NCI-H1105 (cell line): ENCODE data around the gene RAPGEFL1.
"Not testable (repeated sequence)": the region's sequence is repeated elsewhere in the genome, so short reads cannot be mapped to it uniquely, and the experiment has no call there.

ENCODE experiments used
- DNase-seq: peaks from one replicate; lab custom pipeline; 2025; lab: John Stamatoyannopoulos, UW

RAPGEFL1 gene, protein sequence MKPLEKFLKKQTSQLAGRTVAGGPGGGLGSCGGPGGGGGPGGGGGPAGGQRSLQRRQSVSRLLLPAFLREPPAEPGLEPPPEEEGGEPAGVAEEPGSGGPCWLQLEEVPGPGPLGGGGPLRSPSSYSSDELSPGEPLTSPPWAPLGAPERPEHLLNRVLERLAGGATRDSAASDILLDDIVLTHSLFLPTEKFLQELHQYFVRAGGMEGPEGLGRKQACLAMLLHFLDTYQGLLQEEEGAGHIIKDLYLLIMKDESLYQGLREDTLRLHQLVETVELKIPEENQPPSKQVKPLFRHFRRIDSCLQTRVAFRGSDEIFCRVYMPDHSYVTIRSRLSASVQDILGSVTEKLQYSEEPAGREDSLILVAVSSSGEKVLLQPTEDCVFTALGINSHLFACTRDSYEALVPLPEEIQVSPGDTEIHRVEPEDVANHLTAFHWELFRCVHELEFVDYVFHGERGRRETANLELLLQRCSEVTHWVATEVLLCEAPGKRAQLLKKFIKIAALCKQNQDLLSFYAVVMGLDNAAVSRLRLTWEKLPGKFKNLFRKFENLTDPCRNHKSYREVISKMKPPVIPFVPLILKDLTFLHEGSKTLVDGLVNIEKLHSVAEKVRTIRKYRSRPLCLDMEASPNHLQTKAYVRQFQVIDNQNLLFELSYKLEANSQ

DNA sequence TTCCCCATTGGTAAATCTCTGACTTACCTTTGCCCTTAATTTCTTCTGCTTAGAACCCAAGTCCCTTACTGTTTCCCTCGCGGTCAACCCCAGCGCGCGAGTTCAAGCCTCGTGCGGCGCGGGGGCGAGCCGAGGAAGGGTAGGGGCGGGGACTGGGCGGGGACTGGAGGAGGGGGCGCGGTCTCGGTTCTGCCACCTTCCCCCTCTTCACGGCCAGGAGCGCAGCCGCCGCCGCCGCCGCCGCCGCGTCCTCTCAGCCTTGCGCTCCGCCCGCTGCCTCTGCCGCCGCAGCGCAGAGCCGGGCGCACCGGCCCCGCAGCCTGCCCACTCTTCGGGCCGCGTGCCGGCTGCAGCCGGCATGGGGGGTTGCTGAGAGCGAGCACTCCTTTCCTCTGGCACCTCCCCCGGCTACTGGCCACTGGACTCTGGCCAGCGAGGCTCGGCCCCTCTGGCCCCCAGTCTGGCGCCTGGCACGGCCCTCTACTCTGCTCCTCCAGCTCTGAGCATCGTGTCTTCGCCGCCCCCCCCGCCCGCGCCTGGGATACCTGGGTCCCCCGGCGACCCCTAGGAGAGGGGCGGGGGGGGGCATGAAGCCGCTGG lies at the start of gene RAPGEFL1:
Gene RAPGEFL1, plus strand, starts transcription at position 196 of the 600 bp plus-strand sequence. Its CDS starts 392 bp downstream, at position 588.
- DNase-seq: peak; percentile 77

GRCh38 chr17:40129498-40129897 lies 47.8 kb upstream of the RAPGEFL1 start:
- DNase-seq: no peak

GRCh38 chr17:40130352-40131042 lies 46.8 kb upstream of the RAPGEFL1 start:
- DNase-seq: no peak

GRCh38 chr17:40134184-40134583 lies 43.1 kb upstream of the RAPGEFL1 start:
- no peak for DNase-seq

GRCh38 chr17:40135817-40136216 lies 41.5 kb upstream of the RAPGEFL1 start:
- no peak for DNase-seq

DNA sequence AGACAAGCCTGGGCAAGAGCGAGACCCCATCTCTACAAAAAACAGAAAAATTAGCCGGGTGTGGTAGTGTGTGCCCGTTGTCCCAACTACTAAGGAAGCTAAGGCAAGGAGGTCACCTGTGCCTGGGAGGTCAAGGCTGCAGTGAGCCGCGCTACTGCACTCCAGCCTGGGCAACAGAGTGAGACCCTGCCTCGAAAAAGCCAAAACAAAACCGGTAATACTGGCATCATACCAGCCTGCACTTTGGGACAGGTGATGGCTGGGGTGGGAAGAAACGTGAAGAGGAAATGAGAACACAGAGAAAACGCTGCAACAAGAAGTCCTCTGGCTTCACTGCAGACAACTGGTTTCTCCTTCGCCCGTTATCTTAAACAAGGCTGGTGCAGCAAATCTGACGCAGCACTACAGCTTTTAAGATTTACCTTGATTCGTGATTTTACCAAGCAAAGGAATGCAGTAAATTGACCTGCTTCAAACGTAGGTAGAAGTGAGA lies 37.7 kb upstream of the RAPGEFL1 start:
- no peak for DNase-seq

DNA sequence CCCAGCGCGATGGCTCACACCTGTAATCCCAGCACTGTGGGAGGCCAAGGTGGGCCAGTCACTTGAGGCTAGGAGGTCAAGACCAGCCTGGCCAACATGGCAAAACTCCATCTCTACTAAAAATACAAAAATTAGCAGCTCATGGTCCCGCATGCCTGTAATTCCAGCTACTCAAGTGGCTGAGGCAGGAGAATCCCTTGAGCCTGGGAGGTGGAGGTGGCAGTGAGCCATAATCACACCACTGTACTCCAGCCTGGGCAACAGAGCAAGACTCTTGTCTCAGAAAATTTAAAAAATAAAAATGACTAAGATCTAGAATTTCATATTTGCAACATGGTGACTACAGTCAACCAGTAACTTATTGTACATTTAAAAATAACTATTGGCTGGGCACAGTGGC lies 34.1 kb upstream of the RAPGEFL1 start:
- not testable (repeated sequence) for DNase-seq

- DNase-seq: no peak
Observed at GRCh38 chr17:40145476-40145875, 31.8 kb upstream of the RAPGEFL1 start.

- DNase-seq: no peak
Observed at GRCh38 chr17:40148527-40148926, 28.7 kb upstream of the RAPGEFL1 start.

DNA sequence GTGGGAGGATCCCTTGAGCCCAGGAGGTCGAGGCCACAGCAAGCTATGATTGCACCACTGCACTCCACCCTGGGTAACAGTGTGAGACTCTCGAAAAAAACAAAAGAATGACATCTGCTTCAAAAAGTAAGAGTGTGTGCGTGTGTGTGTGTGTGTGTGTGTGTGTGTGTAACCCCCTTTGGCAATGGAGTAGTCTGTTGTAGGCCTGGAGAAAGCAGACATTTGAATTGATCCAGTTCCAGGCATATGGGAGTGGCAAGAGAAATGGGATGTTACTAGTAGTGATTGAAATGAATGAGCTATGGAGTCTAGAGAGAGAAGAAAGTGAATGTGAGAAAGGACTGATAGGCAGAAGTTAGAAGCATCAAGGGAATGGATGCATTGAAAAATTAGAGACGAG lies 27.0 kb upstream of the RAPGEFL1 start:
- no peak for DNase-seq

GRCh38 chr17:40151414-40151963 lies 25.8 kb upstream of the RAPGEFL1 start:
- DNase-seq: no peak

- DNase-seq: no peak
Observed at GRCh38 chr17:40153603-40154236, 23.6 kb upstream of the RAPGEFL1 start.

DNA sequence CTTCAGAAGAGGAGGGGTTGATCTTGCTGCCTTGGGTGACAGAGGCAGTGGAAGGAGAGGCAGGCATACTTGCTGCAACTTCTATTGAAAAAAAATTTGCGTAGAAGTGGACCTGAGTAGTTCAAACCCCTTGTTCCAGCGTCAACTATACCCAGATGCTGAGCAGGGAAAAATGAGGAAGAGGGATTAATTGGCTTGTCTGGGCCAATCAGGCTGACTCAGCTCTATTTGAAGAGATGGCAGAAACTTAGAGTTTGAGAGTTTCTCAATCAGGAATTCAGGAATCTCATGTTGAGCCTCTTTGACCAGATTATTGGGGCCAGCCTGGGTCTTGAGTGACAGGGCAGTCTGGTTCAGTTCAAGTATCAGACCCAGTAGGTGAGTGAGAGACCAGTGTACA lies 19.3 kb upstream of the RAPGEFL1 start:
- DNase-seq: no peak

GRCh38 chr17:40158438-40159013 lies 18.7 kb upstream of the RAPGEFL1 start:
- no peak for DNase-seq

DNA sequence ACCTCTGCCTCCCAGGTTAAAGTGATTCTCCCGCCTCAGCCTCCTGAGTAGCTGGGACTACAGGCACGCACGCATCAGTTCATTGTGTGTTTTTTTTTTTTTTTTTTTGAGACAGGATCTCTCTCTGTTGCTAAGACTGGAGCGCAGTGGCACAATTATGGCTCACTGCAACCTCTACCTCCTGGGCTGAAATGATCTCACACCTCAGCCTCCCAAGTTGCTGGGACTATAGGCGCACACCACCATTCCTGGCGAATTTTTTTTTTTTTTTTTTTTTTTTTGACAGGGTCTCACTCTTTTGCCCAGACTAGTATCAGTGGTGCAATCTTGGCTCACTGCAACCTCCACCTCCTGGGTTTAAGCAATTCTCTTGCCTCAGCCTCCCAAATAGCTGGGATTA lies 17.8 kb upstream of the RAPGEFL1 start:
- no peak for DNase-seq

GRCh38 chr17:40167685-40168261 lies 9.5 kb upstream of the RAPGEFL1 start:
- DNase-seq: no peak

- DNase-seq: peak; percentile 35
Observed at GRCh38 chr17:40168262-40168832, 8.9 kb upstream of the RAPGEFL1 start.

DNA sequence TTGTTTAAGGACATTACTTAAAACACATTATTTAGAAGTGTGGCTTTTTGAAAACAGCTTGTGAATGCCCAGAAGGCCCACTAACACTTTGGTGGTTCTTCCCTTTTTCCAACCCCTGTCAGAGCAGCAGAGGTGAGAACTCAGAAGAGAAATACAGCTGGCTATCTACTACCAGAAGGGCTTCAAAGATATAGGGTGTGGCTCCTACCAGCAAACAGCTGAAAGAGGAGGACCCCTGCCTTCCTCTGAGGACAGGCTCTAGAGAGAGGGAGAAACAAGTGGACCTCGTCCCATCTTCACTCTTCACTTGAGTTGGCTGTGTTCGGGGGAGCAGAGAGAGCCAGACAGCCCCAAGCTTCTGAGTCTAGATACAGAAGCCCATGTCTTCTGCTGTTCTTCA lies 6.9 kb upstream of the RAPGEFL1 start:
- no peak for DNase-seq

DNA sequence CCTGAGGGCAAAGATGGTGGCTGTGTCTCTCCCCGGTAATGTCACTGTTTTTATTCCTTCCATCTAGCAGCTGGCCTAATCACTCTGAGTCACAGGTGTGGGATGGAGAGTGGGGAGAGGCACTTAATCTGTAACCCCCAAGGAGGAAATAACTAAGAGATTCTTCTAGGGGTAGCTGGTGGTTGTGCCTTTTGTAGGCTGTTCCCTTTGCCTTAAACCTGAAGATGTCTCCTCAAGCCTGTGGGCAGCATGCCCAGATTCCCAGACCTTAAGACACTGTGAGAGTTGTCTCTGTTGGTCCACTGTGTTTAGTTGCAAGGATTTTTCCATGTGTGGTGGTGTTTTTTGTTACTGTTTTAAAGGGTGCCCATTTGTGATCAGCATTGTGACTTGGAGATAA lies 5.5 kb upstream of the RAPGEFL1 start:
- DNase-seq: no peak

DNA sequence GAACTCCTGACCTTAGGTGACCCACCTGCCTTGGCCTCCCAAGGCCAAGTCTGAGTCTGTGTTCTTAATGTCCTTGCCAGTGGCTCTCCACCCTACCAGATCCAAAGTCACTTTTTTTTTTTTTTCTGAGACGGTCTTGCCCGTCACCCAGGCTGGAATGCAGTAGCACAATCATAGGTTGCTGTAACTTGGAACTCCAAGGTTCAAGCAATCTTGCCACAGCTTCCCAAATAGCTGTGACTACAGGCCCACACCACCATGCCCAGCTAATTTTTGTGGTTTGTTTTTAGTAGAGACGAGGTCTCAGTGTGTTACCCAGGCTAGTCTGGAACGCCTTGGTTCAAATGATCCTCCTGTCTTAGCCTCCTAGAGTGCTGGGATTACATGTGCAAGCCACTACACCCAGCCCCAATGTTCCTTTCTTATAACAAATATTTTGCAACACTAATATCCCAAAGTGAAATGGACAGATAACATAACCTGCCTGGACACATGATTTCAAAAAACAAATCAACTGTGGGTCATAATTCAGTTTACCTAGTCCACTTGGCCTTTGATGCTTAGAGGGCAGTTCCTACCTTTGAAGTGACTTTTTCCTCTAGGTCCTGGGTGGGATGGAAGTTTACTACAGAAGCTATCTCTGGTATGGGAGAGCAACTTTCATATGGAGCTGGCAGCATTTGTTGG lies 4.0 kb upstream of the RAPGEFL1 start:
- no peak for DNase-seq
